HUES48 (cell line): ENCODE data around the gene SIRPD.
"Not testable (repeated sequence)": the region's sequence is repeated elsewhere in the genome, so short reads cannot be mapped to it uniquely, and the experiment has no call there.

ENCODE experiments used
- H3K27ac ChIP-seq: one replicate; pipeline ENCODE4 v1.7.0; 2013; ENCODE audit warnings: low read depth, low read length, inconsistent platforms
- H3K27me3 ChIP-seq: 2 replicates; pipeline ENCODE4 v1.6.1; 2013; ENCODE audit warnings: mild to moderate bottlenecking, low read length; ENCODE audit not compliant: control insufficient read depth, insufficient read depth
- H3K36me3 ChIP-seq: 2 replicates; pipeline ENCODE4 v1.6.1; 2013; ENCODE audit warnings: low read length; ENCODE audit not compliant: control insufficient read depth, insufficient read depth
- H3K4me1 ChIP-seq: 2 replicates; pipeline ENCODE4 v1.6.1; 2013; ENCODE audit warnings: mild to moderate bottlenecking, low read length; ENCODE audit not compliant: control insufficient read depth, insufficient read depth
- H3K4me3 ChIP-seq: 2 replicates; pipeline ENCODE4 v1.5.1; 2013; ENCODE audit warnings: mild to moderate bottlenecking, low read depth, low read length
- H3K9ac ChIP-seq: 2 replicates; pipeline ENCODE4 v1.6.1; 2013; ENCODE audit warnings: mild to moderate bottlenecking, low read depth, low read length, moderate library complexity
- H3K9me3 ChIP-seq: 2 replicates; pipeline ENCODE4 v1.6.1; 2013; ENCODE audit warnings: low read length; ENCODE audit not compliant: control insufficient read depth, insufficient read depth

Gene SIRPD

GRCh38 chr20:1557605-1558004 lies at the start of gene SIRPD:
SIRPD (minus strand) TSS chr20:1557705; CDS start chr20:1557653, 52 bp downstream.
- no peak within 1 kb of the TSS for H3K4me3 ChIP-seq
- no peaks in the 10 kb centered on the region for H3K9me3 ChIP-seq
- H3K27me3 ChIP-seq, result no peaks in the 10 kb centered on the region
- H3K4me1 ChIP-seq, result no peaks in the 10 kb centered on the region
- H3K27ac ChIP-seq, result no peak within 1 kb of the TSS
- no peaks in the 10 kb centered on the region for H3K36me3 ChIP-seq
- H3K9ac ChIP-seq, result no peak within 1 kb of the TSS

- Histone ChIP-seq H3K9me3 (no peaks in the 10 kb centered on the region), H3K27me3 (no peaks in the 10 kb centered on the region), H3K4me1 (no peaks in the 10 kb centered on the region), H3K27ac (no peak overlapping the region), H3K4me3 (no peak overlapping the region), H3K9ac (no peak overlapping the region), H3K36me3 (no peaks in the 10 kb centered on the region)
These were observed 43.2 kb upstream of the SIRPD start for GRCh38 chr20:1600736-1601135.

- H3K9ac ChIP-seq, result no peak overlapping the region
- no peak overlapping the region for H3K27ac ChIP-seq
- no peaks in the 10 kb centered on the region for H3K27me3 ChIP-seq
- H3K4me1 ChIP-seq, result no peaks in the 10 kb centered on the region
- no peaks in the 10 kb centered on the region for H3K9me3 ChIP-seq
- H3K36me3 ChIP-seq, result no peaks in the 10 kb centered on the region
- H3K4me3 ChIP-seq, result no peak overlapping the region
These were observed 37.8 kb upstream of the SIRPD start for GRCh38 chr20:1595333-1595732.

- H3K27ac ChIP-seq, result no peak overlapping the region
- no peaks in the 10 kb centered on the region for H3K36me3 ChIP-seq
- no peak overlapping the region for H3K9ac ChIP-seq
- no peaks in the 10 kb centered on the region for H3K9me3 ChIP-seq
- no peak overlapping the region for H3K4me3 ChIP-seq
- H3K4me1 ChIP-seq, result no peaks in the 10 kb centered on the region
- H3K27me3 ChIP-seq, result no peaks in the 10 kb centered on the region
These were observed 31.3 kb upstream of the SIRPD start for GRCh38 chr20:1588533-1589460.

- no peak overlapping the region for H3K27ac ChIP-seq
- no peak overlapping the region for H3K4me3 ChIP-seq
- no peak overlapping the region for H3K9ac ChIP-seq
- no peaks in the 10 kb centered on the region for H3K27me3 ChIP-seq
- H3K36me3 ChIP-seq, result no peaks in the 10 kb centered on the region
- H3K9me3 ChIP-seq, result no peaks in the 10 kb centered on the region
- no peaks in the 10 kb centered on the region for H3K4me1 ChIP-seq
These were observed 30.5 kb upstream of the SIRPD start for GRCh38 chr20:1587781-1588532.

- Histone ChIP-seq H3K9me3 (no peaks in the 10 kb centered on the region), H3K4me3 (no peak overlapping the region), H3K4me1 (no peaks in the 10 kb centered on the region), H3K9ac (no peak overlapping the region), H3K27me3 (no peaks in the 10 kb centered on the region), H3K27ac (no peak overlapping the region), H3K36me3 (no peaks in the 10 kb centered on the region)
These were observed 22.0 kb upstream of the SIRPD start for GRCh38 chr20:1579488-1579887.

GRCh38 chr20:1577906-1578305 lies 20.4 kb upstream of the SIRPD start:
- Histone ChIP-seq H3K36me3 (no peaks in the 10 kb centered on the region), H3K4me1 (no peaks in the 10 kb centered on the region), H3K27me3 (no peaks in the 10 kb centered on the region), H3K4me3 (no peak overlapping the region), H3K27ac (no peak overlapping the region), H3K9ac (no peak overlapping the region), H3K9me3 (no peaks in the 10 kb centered on the region)

- not testable (repeated sequence) for H3K27ac ChIP-seq, H3K4me3 ChIP-seq, H3K9me3 ChIP-seq, H3K36me3 ChIP-seq, H3K27me3 ChIP-seq, H3K9ac ChIP-seq, H3K4me1 ChIP-seq
These were observed 19.8 kb upstream of the SIRPD start for GRCh38 chr20:1577313-1577712.

GRCh38 chr20:1576641-1577040 lies 19.1 kb upstream of the SIRPD start:
- H3K4me1 ChIP-seq, result no peaks in the 10 kb centered on the region
- no peaks in the 10 kb centered on the region for H3K27me3 ChIP-seq
- no peak overlapping the region for H3K9ac ChIP-seq
- H3K27ac ChIP-seq, result no peak overlapping the region
- no peaks in the 10 kb centered on the region for H3K36me3 ChIP-seq
- H3K4me3 ChIP-seq, result no peak overlapping the region
- H3K9me3 ChIP-seq, result no peaks in the 10 kb centered on the region

- not testable (repeated sequence) for H3K9me3 ChIP-seq, H3K27ac ChIP-seq, H3K27me3 ChIP-seq, H3K4me3 ChIP-seq, H3K36me3 ChIP-seq, H3K9ac ChIP-seq, H3K4me1 ChIP-seq
These were observed 18.5 kb upstream of the SIRPD start for GRCh38 chr20:1576003-1576402.

- H3K36me3 ChIP-seq, H3K4me3 ChIP-seq, H3K27me3 ChIP-seq, H3K27ac ChIP-seq, H3K9ac ChIP-seq, H3K4me1 ChIP-seq, H3K9me3 ChIP-seq: not testable (repeated sequence)
These were observed 14.1 kb upstream of the SIRPD start for GRCh38 chr20:1571583-1571982.
